ENCODE data around the gene JAM2.
"Not testable (repeated sequence)": the region's sequence is repeated elsewhere in the genome, so short reads cannot be mapped to it uniquely, and the experiment has no call there.

The JAM2 gene

GRCh38 chr21:25638660-25639550 is at the start of gene JAM2:
TSS of gene JAM2 (plus strand) at chr21:25639258. CDS start at chr21:25639822, 564 bp downstream.
- peak in 1 of 2 experiments; percentile 28 for DNase-seq (ENCODE audit: low read depth in 2 of 2)

GRCh38 chr21:25589887-25590286 is 49.2 kb upstream of the JAM2 start:
- DNase-seq (ENCODE audit: low read depth in 2 of 2), result no peak

GRCh38 chr21:25607151-25608043 is 31.7 kb upstream of the JAM2 start, which contains the start of gene MRPL39:
TSS of gene MRPL39 (minus strand) at chr21:25607481. CDS start at chr21:25607475, 6 bp downstream.
- peak; percentile 75 for DNase-seq (ENCODE audit: low read depth in 2 of 2)

- peak; percentile 64 to 72 for DNase-seq (ENCODE audit: low read depth in 2 of 2)
These were observed 30.9 kb upstream of the JAM2 start for GRCh38 chr21:25608044-25608737.

GRCh38 chr21:25614441-25614840 is 24.6 kb upstream of the JAM2 start:
- no peak for DNase-seq (ENCODE audit: low read depth in 2 of 2)

- DNase-seq (ENCODE audit: low read depth in 2 of 2), result no peak
These were observed 23.2 kb upstream of the JAM2 start for GRCh38 chr21:25615880-25616279.

- DNase-seq (ENCODE audit: low read depth in 2 of 2), result no peak
These were observed 19.9 kb upstream of the JAM2 start for GRCh38 chr21:25619198-25619597.

- DNase-seq (ENCODE audit: low read depth in 2 of 2), result no peak
These were observed 14.5 kb upstream of the JAM2 start for GRCh38 chr21:25624511-25624910.

- DNase-seq (ENCODE audit: low read depth in 2 of 2), result no peak
These were observed 14.0 kb upstream of the JAM2 start for GRCh38 chr21:25625036-25625435.

GRCh38 chr21:25625776-25626555 is 13.1 kb upstream of the JAM2 start:
- DNase-seq (ENCODE audit: low read depth in 2 of 2), result not testable (repeated sequence)

- no peak for DNase-seq (ENCODE audit: low read depth in 2 of 2)
These were observed 12.3 kb upstream of the JAM2 start for GRCh38 chr21:25626757-25627156.

GRCh38 chr21:25632296-25632695 is 6.8 kb upstream of the JAM2 start:
- DNase-seq (ENCODE audit: low read depth in 2 of 2), result no peak

GRCh38 chr21:25635310-25635709 is 3.7 kb upstream of the JAM2 start:
- no peak for DNase-seq (ENCODE audit: low read depth in 2 of 2)

GRCh38 chr21:25636727-25637126 is 2.3 kb upstream of the JAM2 start:
- DNase-seq (ENCODE audit: low read depth in 2 of 2), result no peak

- no peak for DNase-seq (ENCODE audit: low read depth in 2 of 2)
These were observed 1.0 kb upstream of the JAM2 start for GRCh38 chr21:25637851-25638659.

- DNase-seq (ENCODE audit: low read depth in 2 of 2), result no peak
These were observed 618 bp downstream of the JAM2 start for GRCh38 chr21:25639551-25640201.

- no peak for DNase-seq (ENCODE audit: low read depth in 2 of 2)
These were observed 1.3 kb downstream of the JAM2 start for GRCh38 chr21:25640202-25640942.

- no peak for DNase-seq (ENCODE audit: low read depth in 2 of 2)
These were observed 1.9 kb downstream of the JAM2 start for GRCh38 chr21:25640943-25641292.

GRCh38 chr21:25643486-25643885 is 4.4 kb downstream of the JAM2 start:
- no peak for DNase-seq (ENCODE audit: low read depth in 2 of 2)

Measured in fibroblast of skin of left quadriceps (primary cell).